ENCODE data around the gene SMARCC1. TPM values are rescaled to one million over a fixed set of nuclear protein-coding genes. Genes with fewer than 3 reads are reported as not detected.
"Not testable (repeated sequence)": the region's sequence is repeated elsewhere in the genome, so short reads cannot be mapped to it uniquely, and the experiment has no call there.

SMARCC1 gene
- total RNA-seq (2014; rRNA removed; shearing (Covaris generic)) = 17.6 and 32.7 TPM in 2 replicates

GRCh38 chr3:47781685-47782445 lies at the start of gene SMARCC1:
TSS of gene SMARCC1 (minus strand) at chr3:47781893. CDS start at chr3:47781797, 96 bp downstream.
- DNase-seq (ENCODE audit: low spot score) = peak; percentile 92

GRCh38 chr3:47829482-47829881 lies 47.8 kb upstream of the SMARCC1 start:
- not testable (repeated sequence) for DNase-seq (ENCODE audit: low spot score)

GRCh38 chr3:47825590-47825989 lies 43.9 kb upstream of the SMARCC1 start:
- no peak for DNase-seq (ENCODE audit: low spot score)

- peak; percentile 45 for DNase-seq (ENCODE audit: low spot score)
Measured at GRCh38 chr3:47824541-47825473, 43.1 kb upstream of the SMARCC1 start.

GRCh38 chr3:47817609-47818008 lies 35.9 kb upstream of the SMARCC1 start:
- DNase-seq (ENCODE audit: low spot score) = no peak

- DNase-seq (ENCODE audit: low spot score) = no peak
Measured at GRCh38 chr3:47813551-47814177, 32.0 kb upstream of the SMARCC1 start.

GRCh38 chr3:47804577-47804976 lies 22.9 kb upstream of the SMARCC1 start:
- no peak for DNase-seq (ENCODE audit: low spot score)

- peak; percentile 7 for DNase-seq (ENCODE audit: low spot score)
Measured at GRCh38 chr3:47803480-47804025, 21.9 kb upstream of the SMARCC1 start.

GRCh38 chr3:47802734-47803479 lies 21.2 kb upstream of the SMARCC1 start, which contains the start of gene DHX30:
TSS of gene DHX30 (plus strand) at chr3:47803138. CDS start at chr3:47810684, 7,546 bp downstream.
- peak; percentile 61 for DNase-seq (ENCODE audit: low spot score)

GRCh38 chr3:47799733-47800132 lies 18.0 kb upstream of the SMARCC1 start:
- peak; percentile 10 for DNase-seq (ENCODE audit: low spot score)

- no peak for DNase-seq (ENCODE audit: low spot score)
Measured at GRCh38 chr3:47794544-47794943, 12.9 kb upstream of the SMARCC1 start.

GRCh38 chr3:47792699-47793098 lies 11.0 kb upstream of the SMARCC1 start:
- no peak for DNase-seq (ENCODE audit: low spot score)

GRCh38 chr3:47791193-47791855 lies 9.6 kb upstream of the SMARCC1 start:
- DNase-seq (ENCODE audit: low spot score) = no peak

GRCh38 chr3:47783673-47784072 lies 2.0 kb upstream of the SMARCC1 start:
- DNase-seq (ENCODE audit: low spot score) = no peak

GRCh38 chr3:47782446-47783308 lies 984 bp upstream of the SMARCC1 start:
- no peak for DNase-seq (ENCODE audit: low spot score)

GRCh38 chr3:47780741-47781684 lies 680 bp downstream of the SMARCC1 start:
- no peak for DNase-seq (ENCODE audit: low spot score)

GRCh38 chr3:47778746-47779145 lies 2.9 kb downstream of the SMARCC1 start:
- no peak for DNase-seq (ENCODE audit: low spot score)

GRCh38 chr3:47772788-47773187 lies 8.9 kb downstream of the SMARCC1 start:
- DNase-seq (ENCODE audit: low spot score) = no peak

All from H4 (cell line).